B cell (primary cell): ENCODE results near the gene PHF21B.

Source experiments
- CTCF ChIP-seq: fragments of 200-600 bp; IDR thresholded peaks from one replicate; pipeline ENCODE4 v1.8.0; 2022; ENCODE audit warnings: antibody characterized with exemption, mild to moderate bottlenecking
- EZH2 ChIP-seq: IDR thresholded peaks from 2 replicates; pipeline ENCODE4 v1.6.1; 2012; ENCODE audit warnings: borderline replicate concordance, low read depth, mild to moderate bottlenecking, moderate library complexity, low read length; ENCODE audit not compliant: insufficient read depth, poor library complexity, severe bottlenecking

DNA sequence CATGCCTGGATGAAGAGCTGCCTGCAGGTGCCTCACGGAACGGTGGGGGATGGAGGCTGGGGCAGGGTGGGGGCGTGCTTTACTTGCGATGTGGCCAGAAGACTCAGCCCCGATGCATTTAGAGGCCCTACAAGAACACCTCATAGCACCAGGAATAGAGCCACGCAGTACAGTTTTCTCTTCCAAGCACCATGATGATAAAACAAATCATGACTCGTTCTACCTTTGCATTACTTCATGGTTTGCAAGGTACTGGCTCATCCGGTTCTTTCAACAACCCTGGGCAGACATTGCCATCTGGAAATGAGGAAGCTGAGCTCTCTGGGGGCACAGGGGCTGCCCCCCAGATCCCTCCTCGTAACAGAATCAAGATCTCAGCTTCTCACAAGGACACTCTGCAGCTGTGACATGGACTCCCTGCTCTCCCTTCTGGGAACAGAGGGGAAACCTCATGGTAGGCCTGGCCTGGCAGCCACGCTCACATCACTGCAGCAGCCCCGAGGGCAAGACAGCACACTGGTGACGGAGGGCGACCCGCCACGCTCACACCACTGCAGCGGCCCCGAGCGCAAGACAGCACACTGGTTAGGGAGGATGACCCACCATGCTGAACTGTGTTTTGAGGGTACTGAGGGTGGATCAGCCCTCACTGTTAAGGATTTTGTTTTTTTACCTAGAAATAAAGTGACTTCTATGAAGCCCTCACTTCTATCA lies 46.9 kb downstream of the PHF21B start:
- no peak for TF ChIP-seq CTCF
- no peak for TF ChIP-seq EZH2
